Measurements from ENCODE around the gene RIN1. TPM values are rescaled to one million over a fixed set of nuclear protein-coding genes. Genes with fewer than 3 reads are reported as not detected.

The RIN1 gene
- total and polyA plus RNA-seq, 9 of the 15 experiments (the other 6 are each of a cell fraction or from before 2014, with no cell fraction given), result 0.01 to 1.2 (median 0.45) TPM; not detected in 1

DNA sequence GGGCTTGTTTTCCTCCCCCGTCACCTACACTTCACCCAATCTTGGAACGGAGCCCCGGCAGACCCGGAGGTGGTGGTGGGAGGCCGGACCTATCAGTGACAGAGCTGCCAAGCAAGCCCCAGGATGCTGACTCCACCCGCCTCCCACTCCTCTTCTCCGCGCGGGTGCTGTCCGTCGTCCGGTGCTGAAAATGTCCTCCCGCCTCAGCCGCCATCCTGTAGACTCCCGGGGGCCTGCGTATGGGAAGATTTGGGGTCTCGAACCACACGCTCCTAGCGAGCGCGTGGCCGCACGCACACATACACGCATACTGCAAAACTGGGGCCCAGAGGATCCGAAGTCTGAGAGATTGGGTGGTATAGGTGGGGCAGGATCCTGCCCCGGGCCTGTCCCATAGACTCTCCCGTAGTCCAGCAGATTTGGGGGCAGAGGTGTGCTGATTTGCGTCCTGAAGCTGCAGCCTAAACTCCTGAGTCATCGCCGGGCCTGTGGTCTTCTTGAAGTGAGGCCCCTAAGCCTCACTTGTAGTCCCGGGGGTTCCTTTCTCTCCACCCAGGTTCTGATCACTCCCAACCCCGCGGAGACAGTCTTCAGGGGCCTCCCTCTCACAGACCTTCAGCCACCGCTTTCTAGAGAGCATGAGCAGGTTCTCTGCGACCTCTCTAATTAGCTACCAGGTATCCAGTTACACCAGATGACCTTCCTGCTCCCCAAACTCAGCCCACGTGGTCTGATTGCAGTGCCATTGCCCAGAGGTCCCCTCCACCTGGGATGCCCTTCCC is 46.5 kb downstream of the RIN1 start (continued):
- no peak for TF ChIP-seq NR0B1 (IDR thresholded peaks at IDR 0.05; ENCODE audit: partially characterized antibody)
- no peak; the same call in none of the 2 replicates for TF ChIP-seq NCOA6 (IDR thresholded peaks at IDR 0.05)
- TF ChIP-seq PKNOX1 (IDR thresholded peaks at IDR 0.05), result no peak
- peak; percentile 89 for TF ChIP-seq FOXP4 (CRISPR knock-in tag; IDR thresholded peaks at IDR 0.05; ENCODE audit: borderline replicate concordance)
- TF ChIP-seq HNRNPK (IDR thresholded peaks at IDR 0.05; ENCODE audit: low read depth, low read length, poor library complexity, severe bottlenecking), result no peak
- TF ChIP-seq RBM17 (IDR thresholded peaks at IDR 0.05; ENCODE audit: borderline replicate concordance, low read depth, low read length), result no peak
- peak; percentile 84; the same call in 1 of the 2 replicates for TF ChIP-seq IRF1 (CRISPR knock-in tag; IDR thresholded peaks at IDR 0.05; ENCODE audit: borderline replicate concordance)
- TF ChIP-seq ZNF24 (IDR thresholded peaks at IDR 0.05), result 0 out of 2 replicates have a peak, but pooled peaks have one; percentile 39
- TF ChIP-seq KLF10 (CRISPR knock-in tag; IDR thresholded peaks at IDR 0.05), result no peak
- no peak for TF ChIP-seq HDAC3 (IDR thresholded peaks at IDR 0.05; ENCODE audit: borderline replicate concordance, partially characterized antibody)
- TF ChIP-seq NFIC (IDR thresholded peaks at IDR 0.05), result peak; percentile 19; the same call in 1 of the 2 replicates
- no peak for TF ChIP-seq POLR2AphosphoS2 (IDR thresholded peaks at IDR 0.05; ENCODE audit: low read length)
- no peak for TF ChIP-seq ZNF586 (CRISPR knock-in tag; conservative IDR thresholded peaks at IDR 0.05)
- no peak for TF ChIP-seq NRF1 (conservative IDR thresholded peaks at IDR 0.05 in 1 of 2, IDR thresholded peaks at IDR 0.05 in 1 of 2)
- TF ChIP-seq, protein P1, sequence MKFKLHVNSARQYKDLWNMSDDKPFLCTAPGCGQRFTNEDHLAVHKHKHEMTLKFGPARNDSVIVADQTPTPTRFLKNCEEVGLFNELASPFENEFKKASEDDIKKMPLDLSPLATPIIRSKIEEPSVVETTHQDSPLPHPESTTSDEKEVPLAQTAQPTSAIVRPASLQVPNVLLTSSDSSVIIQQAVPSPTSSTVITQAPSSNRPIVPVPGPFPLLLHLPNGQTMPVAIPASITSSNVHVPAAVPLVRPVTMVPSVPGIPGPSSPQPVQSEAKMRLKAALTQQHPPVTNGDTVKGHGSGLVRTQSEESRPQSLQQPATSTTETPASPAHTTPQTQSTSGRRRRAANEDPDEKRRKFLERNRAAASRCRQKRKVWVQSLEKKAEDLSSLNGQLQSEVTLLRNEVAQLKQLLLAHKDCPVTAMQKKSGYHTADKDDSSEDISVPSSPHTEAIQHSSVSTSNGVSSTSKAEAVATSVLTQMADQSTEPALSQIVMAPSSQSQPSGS (CRISPR knock-in tag; IDR thresholded peaks at IDR 0.05), result no peak
- TF ChIP-seq, protein P2, sequence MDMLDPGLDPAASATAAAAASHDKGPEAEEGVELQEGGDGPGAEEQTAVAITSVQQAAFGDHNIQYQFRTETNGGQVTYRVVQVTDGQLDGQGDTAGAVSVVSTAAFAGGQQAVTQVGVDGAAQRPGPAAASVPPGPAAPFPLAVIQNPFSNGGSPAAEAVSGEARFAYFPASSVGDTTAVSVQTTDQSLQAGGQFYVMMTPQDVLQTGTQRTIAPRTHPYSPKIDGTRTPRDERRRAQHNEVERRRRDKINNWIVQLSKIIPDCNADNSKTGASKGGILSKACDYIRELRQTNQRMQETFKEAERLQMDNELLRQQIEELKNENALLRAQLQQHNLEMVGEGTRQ (CRISPR knock-in tag; IDR thresholded peaks at IDR 0.05), result no peak
- TF ChIP-seq, protein P3, sequence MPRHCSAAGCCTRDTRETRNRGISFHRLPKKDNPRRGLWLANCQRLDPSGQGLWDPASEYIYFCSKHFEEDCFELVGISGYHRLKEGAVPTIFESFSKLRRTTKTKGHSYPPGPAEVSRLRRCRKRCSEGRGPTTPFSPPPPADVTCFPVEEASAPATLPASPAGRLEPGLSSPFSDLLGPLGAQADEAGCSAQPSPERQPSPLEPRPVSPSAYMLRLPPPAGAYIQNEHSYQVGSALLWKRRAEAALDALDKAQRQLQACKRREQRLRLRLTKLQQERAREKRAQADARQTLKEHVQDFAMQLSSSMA (CRISPR knock-in tag; IDR thresholded peaks at IDR 0.05), result no peak
- peak; percentile 83; the same call in 1 of the 2 replicates for TF ChIP-seq IRF2 (CRISPR knock-in tag; IDR thresholded peaks at IDR 0.05)

Measured in K562 (cell line).